Islet of Langerhans (tissue), 1 donor: ENCODE data around the gene BTN3A1.
"Not testable (repeated sequence)": the region's sequence is repeated elsewhere in the genome, so short reads cannot be mapped to it uniquely, and the experiment has no call there.

Experiments
- FAIRE-seq: peaks from one replicate; lab custom pipeline; 2011; peaks lifted over from hg19 to GRCh38; lab: Jason Lieb, UNC

The BTN3A1 gene

DNA sequence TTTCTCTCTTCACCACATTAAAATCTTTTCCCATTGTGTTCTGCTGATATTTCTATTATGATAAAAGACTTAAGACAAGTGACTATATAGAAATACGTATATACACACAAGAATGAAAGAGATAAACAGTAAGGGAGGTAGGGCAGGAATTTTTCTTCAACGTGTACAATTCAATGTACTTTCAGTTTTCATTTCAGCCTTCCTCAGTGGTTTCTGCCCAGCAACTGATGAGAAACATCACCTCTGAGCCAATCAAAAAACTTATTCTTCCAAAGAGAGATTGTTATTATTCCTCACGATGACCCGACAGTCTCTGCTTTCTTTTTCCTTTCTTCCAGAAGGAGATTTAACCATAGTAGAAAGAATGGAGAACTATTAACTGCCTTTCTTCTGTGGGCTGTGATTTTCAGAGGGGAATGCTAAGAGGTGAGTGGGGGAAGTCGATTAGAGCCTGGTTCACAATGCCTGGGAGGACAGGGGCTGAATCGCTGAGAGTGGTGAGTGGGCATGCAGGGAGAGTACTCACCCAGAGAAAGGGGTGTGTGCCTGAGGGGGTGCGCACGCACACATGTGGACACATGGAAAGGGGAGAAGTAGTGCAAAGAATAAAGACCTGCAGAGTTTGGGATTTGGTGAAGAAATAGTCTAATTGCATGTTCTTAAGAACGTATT, at the start of gene BTN3A1:
Gene BTN3A1 (plus strand): TSS at position 289 of the 672 bp plus-strand sequence. CDS start 3,289 bp downstream, outside the sequence.
- peak; percentile 98 for FAIRE-seq

GRCh38 chr6:26352315-26352714, 49.8 kb upstream of the BTN3A1 start:
- no peak for FAIRE-seq

DNA sequence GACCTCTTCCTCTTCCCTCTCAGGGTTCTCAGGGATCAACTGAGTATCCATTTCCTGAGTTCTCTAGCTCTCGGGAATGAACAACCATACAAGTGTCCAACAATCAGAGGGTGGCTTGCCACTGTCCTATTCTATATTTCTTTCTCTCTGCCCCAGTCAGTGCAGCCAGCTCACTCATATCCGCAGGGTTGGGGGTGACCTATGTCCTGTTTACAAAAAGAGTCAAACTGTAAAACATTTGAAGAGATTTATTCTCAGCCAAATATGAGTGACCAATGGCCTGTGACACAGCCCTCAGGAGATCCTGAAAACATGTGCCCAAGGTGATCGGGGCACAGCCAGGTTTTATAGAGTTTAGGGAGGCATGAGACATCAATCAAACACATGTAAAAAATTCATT, 47.9 kb upstream of the BTN3A1 start:
- no peak for FAIRE-seq

GRCh38 chr6:26355366-26355765, 46.7 kb upstream of the BTN3A1 start:
- FAIRE-seq, result no peak

- FAIRE-seq, result not testable (repeated sequence)
Measured at GRCh38 chr6:26357543-26357942, 44.5 kb upstream of the BTN3A1 start.

GRCh38 chr6:26358511-26358981, 43.5 kb upstream of the BTN3A1 start:
- no peak for FAIRE-seq

DNA sequence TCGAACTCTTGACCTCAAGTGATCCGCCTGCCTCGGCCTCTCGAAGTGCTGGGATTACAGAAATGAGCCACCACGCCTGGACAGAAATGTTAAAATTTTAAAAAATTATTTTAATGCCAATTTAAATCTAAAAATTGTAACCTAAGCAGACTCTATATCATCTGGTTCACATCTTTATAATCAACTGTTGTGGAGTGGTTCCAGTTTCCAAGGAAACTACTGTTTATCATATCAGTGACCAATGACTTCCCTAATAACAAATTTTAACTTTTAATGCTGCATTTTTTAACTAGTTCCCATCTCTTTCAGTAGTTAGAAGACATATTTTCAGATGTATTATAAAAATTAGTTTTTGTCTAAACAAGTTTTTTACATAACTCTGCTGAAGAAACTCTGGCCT, 42.3 kb upstream of the BTN3A1 start:
- FAIRE-seq, result no peak

DNA sequence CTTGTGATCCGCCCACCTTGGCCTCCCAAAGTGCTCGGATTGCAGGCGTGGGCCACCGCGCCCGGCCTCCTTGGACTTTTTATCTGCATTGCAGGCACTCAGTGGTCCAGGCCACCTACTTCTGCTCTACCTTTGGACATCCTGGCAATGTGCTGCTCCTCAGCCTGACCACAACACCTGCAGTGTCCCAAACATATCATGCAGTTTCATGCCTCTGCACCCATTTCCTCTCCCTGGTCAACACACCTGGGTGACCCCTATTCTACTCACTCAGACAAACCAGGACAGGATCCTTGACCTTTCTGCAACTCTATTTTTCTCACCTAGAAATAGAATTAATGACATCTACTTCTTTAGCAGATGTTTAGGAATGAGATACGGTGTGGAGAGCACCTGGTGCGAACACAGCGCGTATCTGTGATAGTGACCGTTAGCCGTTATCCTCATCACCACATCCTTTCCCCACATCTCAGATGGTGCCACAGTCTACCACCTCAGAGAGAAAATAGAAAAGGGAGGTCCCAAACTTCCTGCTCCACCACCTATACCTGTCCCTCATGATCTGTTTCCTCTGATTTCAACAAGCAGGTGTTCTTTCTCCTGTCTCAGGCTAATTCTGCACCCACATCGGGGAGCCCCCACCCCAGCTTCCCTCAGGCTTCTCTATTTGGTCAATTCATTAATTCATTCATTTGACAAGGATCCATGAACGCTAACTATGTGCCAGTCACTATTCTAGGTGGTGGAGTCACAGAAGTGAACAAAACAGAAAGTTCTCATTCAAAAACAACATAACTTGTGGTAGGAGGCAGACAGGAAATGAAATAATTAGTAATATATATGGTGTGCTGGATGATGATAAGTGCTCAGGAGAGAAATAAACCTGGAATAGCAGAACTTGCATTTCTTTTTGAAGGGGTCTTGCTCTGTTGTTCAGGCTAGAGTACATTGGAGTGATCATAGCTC, 41.3 kb upstream of the BTN3A1 start:
- no peak for FAIRE-seq

- FAIRE-seq, result no peak
Measured at GRCh38 chr6:26361544-26361943, 40.5 kb upstream of the BTN3A1 start.

GRCh38 chr6:26362093-26362835, 39.8 kb upstream of the BTN3A1 start:
- FAIRE-seq, result no peak

DNA sequence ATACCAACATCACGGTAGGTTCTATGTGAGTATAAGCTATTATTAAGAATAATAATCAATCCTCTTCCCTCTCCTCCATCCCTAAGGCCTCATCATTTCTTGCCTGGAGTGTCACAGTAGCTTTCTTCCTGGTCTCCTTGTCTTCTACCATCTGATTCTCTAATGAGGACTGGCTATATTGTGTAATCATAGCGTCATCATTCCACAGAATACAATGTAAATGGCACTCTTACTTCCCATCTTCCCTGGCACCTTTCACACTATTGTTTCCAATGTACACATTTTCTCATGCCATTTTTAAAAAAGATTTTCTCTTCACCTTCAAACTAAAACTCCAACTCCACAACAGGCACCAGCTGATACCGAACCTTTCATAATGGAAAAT, 39.2 kb upstream of the BTN3A1 start:
- no peak for FAIRE-seq

DNA sequence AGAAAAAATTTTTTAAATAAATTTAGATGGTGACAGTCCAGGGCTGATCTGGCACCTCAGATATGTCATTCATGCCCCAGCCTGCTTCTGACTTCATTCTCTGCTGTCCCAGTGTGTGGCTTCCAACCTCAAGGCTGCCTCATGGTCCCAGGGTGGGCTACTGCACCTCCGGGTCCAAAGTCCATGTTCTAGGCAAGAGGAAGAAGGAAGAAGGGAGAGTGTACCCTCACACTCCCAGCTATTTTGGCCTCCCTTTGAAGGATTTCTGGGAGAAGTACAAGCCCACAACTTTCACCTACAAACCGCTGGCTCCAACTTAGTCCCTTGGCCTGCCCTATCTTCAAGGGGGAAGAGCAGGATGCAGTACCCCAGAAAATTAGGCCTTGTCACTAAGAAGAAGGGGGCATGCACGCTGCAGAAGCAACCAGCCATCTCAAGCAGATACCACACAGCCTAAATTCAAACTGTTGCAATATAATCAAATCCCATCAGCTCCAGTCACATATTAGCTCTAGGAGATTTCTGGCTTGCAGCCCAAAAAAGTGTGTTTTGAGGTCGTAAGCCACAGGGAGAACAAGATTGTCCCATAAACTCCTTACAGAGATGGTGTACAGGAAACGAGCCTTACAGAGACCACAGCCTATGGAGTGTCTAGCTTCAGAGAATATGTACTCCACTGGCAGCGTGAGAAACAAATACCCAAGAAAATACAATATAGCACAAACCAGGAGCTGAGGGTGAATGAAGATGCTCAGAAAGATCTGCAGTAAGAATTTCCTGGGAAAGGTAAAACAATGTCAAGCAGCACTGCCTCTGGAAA, 38.0 kb upstream of the BTN3A1 start:
- FAIRE-seq, result no peak

- FAIRE-seq, result no peak
Measured at GRCh38 chr6:26365633-26365995, 36.5 kb upstream of the BTN3A1 start.

GRCh38 chr6:26366504-26366903, 35.6 kb upstream of the BTN3A1 start:
- no peak for FAIRE-seq

DNA sequence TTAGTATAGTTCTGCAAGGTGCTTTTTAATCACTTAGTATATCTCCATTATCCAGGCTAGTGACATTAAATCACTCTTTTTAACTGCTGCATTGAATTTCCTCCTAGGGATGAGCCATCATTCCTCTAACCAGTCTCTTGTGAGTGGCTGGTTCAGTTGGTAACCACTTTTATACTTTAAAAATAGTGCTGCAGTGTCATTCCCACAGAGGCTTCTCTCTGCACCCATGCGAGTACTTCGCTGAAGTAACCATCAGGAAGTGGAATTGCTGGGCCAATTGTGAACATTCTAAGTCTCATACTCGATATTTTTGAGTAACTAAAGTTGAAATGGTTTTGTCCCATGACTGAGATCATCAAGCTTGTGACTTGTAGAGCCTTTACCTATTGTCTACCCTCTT, 35.0 kb upstream of the BTN3A1 start:
- no peak for FAIRE-seq

DNA sequence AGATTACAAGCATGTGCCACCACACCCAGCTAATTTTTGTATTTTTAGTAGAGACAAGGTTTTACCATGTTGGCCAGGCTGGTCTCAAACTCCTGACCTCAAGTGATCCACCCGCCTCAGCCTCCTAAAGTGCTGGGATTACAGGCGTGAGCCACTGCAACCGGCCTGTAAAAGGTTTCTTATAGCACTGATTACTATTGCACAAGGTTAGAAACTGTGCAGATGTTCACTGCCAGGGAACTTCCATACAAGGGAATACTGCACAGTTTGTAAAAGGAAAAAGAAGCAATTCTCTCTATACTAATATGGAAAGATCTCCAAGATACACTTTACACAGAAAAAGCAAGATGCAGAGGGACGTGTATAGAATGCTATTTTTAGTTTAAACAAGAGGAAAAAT, 30.3 kb upstream of the BTN3A1 start:
- FAIRE-seq, result not testable (repeated sequence)

GRCh38 chr6:26372308-26373144, 29.5 kb upstream of the BTN3A1 start:
- no peak for FAIRE-seq

DNA sequence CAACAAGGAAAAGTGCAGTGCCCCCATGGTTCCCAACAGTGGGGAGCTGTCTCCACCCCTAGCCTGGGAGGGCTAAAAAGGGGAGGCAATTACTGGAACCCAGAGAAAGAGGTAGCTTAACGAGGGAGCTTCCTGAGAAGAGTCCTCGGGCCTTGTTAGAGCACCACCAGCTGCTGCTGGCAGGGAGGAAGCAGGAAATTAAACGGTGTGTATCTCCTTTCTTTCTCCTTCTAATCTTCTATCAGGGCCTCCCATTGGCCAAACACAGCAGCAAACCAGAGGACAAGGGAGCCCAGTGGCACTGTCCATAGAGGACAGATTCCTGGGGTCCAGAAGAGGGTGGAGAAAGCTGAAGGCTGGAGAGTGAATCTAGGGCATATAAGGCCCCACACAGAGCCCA, 26.8 kb upstream of the BTN3A1 start:
- FAIRE-seq, result no peak

GRCh38 chr6:26377719-26378118, 24.4 kb upstream of the BTN3A1 start:
- no peak for FAIRE-seq

DNA sequence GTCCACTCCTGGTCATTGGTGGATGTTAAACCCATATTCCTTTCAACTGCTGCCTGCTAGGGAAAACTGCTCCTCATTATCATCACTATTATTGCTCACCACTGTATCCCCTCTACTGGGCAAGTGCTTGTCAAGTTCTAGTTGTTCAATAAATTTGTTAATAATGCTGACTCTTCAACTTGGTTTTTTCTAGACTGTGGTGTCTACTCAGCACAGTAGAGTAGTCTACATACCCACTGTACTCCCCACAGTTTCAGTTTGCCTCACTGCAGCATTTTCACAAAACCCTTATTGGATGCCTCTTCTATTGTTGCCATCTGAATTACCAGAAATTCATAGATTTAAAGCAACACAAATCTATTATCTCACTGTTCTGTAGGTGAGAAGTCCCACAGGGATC, 23.9 kb upstream of the BTN3A1 start:
- not testable (repeated sequence) for FAIRE-seq

DNA sequence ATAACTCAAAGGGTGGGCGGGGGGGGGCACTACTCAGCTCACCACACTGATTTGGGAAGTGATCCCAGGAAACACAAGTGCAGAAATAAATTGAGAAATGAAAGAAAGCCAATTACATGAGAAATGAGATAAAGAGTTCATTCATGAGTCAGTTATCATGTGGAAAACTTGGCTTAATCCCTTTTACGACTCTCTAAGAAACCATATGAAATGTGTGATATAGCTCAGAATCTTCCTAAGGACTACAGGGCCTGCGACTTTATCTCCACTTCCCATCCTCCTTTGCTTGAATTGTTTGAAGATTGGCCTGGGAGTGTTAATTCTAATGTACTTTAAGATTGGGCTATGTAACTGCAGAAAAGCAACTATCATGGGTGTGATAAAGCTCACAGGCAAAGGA, 22.8 kb upstream of the BTN3A1 start:
- no peak for FAIRE-seq
